GM20431 (cell line): Measurements from ENCODE around the gene SPHK1.

Source experiments
- in situ Hi-C: fragments of 300-500 bp; cut with MseI, MboI; formaldehyde crosslinking; loops from one replicate; pipeline ENCODE4 v1.15.0; 2020; ENCODE audit warnings: low sequenced_read_pairs; ENCODE audit not compliant: unreplicated experiment

The SPHK1 gene

DNA sequence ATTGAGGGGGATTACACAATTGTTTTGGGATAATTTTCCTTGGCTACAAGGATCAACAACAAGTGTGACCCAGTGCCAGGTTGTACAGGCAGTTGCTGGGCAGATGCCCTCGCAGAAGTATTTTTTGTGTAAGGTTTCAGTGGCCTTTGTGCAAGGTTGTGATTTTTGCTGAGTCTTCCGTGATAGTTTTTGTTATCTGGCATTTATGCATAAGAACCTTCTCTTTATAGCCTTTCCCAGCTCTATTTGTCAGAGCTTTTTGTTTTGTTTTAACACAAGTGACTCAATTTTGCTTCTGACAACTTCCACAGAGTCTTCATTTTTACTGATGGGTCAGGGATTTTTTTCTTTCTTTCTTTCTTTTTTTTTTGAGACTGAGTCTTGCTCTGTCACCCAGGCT lies 23.9 kb upstream of the SPHK1 start:
- in situ Hi-C loops, result no loop called here

DNA sequence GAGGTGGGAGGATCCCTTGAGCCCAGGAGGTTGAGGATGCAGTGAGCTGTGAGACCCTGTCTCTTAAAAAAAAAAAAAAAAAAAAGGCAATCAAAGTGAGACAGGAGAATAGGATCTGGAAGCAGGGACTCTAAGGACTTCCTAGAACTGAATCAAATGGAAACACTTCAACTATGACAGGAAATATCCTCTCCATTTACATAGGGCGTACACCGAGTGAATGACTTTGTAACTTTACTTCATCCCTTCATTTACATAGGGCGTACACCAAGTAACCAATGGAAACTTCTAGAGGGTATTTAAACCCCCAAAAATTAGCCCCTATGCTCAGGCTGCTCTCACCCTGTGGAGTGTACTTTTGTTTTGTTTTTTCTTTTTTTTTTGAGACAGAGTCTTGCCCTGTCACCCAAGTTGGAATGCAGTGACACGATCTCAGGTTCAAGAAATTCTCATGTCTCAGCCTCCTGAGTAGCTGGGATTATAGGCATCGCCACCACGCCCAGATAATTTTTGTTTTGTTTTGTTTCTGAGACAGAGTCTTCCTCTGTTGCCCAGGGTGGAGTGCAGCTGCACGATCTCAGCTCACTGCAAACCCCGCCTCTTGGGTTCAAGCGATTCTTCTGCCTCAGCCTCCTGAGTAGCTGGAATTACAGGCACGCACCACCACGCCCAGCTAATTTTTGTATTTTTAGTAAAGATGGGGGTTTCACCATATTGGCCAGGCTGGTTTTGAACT lies 21.1 kb upstream of the SPHK1 start:
- in situ Hi-C loops, result no loop called here

DNA sequence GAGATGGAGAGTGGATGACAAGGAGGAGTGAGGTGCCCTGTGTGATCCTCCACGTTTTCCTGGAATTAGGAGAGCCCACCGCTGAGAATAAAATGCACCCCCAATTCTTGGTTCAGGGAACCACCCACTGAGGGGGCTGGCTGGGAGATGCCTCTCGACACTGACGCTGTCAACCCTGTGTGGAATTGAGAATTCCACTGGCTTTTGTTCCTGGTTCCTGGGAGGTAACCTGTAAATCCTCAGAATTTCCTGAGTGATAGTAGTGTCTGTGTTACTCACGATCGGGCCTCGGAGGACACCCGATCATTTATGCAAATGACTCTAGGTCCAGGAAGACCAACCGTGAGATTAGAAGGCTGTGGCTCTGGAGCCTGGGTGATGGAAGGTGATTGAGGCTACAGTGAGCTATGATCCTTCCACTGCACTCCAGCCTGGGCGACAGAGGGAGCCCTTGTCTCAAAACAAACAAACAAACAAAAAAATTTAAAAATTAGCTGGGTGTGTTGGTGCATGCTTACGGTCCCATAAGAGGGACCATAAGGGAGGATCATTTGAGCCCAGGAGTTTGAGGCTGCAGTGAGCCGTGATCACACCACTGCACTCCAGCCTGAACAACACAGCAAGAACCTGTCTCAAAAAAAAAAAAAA lies 19.0 kb upstream of the SPHK1 start:
- in situ Hi-C loops, result no loop called here

DNA sequence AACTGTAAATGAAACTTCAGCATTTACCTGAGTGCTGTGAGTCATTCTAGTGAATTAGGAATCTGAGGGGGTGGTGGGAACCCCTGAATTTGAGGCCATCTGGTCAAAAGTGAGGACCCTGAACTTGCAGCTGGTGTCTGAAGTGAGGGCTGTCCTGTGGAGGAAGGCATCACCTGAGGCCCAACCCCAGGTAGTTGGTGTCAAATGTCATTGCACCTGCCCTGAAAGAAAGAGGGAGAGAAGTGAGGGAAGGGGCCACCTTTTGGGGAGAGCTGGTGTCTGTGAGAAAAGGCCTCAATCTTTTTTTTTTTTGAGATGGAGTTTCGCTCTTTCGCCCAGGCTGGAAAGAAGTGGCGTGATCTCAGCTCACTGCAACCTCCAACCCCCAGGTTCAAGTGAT lies 18.2 kb upstream of the SPHK1 start:
- in situ Hi-C loops, result no loop called here

DNA sequence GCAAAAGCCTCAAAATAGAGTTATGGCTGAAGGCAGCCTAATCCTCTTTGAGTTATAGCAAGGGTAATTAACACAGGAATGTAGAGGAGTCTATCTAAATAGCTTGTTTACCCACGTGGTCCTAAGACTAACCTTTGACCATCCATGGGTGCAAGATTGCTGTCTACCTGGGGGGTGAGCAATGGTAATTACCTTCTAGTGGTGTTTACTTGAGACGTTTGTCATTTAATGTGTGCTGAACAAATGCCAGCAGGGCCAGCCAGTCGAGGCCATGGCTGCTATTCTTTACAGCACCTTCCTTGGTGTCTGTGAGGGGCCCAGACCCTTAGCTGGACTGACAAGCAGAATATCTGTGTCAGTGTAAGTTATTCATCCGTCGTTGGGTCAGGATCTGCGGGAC lies 16.8 kb upstream of the SPHK1 start:
- in situ Hi-C loops, result no loop called here

DNA sequence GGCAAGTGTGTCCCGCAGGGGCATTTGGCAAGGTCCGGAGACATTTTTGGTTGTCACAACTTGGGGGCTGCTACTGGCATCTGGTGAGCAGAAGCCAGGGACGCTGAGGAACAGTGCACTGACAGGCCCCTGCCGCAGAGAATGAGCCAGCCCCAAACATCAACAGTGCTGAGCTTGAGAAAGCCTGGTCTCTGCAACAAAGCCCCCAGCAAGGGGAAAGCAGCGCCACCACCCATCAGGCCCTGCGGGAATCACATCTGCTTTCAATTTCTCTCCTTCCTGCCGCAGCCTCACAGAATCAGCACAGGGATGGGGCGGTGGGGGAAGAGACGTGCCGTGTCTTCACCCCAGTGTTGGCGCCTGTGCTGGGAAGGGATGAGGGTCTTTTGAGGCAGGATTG lies 15.9 kb upstream of the SPHK1 start:
- in situ Hi-C loops, result no loop called here

DNA sequence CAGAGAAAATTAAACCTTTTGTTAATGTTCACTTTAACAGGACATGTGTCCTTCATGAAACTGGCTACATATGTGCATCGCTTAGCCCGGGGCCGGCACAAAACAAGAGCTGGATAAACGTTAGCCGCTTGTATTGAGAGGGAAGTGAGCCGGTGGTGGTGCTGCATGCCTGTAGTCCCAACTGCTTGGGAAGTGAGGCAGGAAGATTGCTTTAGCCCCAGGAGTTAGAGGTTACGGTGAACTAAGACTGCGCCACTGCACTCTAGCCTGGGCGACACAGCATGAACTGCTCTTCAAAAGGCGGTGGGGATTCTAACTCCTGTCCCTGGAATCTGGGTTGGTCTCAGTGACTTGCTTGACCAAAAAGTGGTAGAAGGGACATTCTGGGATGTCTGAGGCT lies 15.0 kb upstream of the SPHK1 start:
- in situ Hi-C loops, result no loop called here

DNA sequence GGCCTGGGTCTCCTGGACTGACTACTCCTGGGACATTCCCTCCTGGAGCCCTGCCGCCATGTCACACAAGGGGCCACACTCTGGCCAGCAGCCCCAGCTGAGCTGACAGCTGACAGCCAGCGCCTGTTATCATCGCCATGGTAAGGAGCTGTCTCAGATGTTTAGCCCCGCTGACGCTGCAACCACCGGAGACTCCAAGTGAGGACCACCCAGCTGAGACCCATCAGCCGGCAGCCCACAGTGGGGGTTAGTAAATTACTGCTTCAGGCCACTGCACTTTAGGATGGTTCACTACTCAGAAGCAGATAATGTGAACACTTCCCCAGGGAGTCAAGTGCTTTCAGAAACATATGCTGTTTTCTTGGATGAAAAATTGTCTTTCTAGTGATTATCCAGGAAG lies 14.6 kb upstream of the SPHK1 start:
- in situ Hi-C loops, result no loop called here

DNA sequence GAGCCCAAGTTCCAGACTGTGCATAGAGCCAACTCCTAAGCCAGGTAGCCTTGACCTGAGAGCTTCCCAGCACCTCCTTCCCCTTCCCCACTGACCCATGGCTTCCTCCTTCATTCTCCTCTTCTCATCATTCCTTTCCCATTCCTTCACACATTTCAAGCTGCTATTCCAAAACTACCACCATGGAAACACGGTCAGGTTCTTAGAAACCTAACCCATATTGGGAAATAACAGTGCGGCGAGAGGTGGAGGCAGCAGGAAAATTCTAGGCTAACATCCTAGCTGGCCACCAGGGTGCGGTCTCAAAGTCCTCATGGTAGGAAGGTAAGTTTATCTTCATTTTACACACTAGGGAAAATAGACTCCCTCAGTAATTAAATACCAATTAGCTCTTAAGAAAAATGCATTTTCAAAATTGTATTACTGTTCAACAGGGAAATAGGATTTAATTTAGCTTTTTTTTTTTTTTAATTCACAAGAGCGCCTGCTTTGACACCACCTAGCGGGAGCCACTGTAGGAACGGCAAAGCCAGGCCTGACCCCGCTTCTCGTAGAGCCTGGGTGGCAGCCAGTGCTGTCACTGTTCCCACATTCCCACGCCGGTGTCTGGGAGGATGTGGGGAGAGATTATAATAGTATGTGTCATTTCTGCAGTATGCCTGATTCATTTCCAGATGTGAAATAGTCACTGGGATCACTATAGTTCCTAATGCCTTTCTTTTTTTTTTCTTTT lies 14.0 kb upstream of the SPHK1 start:
- in situ Hi-C loops, result no loop called here

DNA sequence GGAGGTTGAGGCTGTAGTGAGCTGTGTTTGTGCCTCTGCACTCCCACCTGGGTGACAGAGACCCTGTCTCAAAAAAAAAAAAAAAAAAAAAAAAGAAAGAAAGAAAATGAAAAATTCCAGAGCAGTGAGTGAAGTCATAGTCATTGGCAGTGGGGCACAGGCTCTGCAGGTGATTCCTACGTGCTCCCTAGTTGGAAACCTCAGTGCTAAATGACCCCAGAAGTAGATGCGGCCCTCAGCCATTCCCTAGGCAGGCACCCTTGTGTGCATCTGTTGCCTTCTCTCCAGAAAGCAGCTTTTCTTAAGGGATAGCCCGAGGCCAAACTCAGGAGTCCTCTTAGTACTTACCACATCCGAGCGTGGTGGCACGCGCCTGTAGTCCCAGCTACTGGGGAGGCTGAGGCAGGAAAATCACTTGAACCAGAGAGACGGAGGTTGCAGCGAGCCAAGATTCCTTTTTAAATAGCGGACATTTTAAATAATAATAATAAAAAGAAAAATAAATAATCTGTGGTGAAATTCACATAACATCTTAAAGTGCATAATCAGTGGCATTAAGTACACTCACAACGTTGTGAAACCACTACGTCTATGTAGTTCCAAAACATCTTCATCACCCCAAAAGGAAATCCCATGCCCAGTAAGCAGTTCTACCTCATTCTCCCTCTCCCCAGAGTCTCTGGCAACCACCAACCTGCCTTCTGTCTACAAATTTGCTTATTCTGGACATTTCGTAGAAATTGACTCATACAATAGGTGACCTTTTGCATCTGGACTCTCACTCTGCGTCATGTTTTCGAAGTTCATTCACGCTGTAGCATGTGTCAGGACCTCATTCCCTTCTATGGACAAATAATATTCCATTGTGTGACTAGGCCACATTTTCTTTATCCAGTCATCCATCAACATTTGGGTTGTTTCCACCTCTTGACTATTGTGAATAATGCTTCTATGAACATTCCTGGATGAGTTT lies 12.5 kb upstream of the SPHK1 start:
- in situ Hi-C loops, result no loop called here

DNA sequence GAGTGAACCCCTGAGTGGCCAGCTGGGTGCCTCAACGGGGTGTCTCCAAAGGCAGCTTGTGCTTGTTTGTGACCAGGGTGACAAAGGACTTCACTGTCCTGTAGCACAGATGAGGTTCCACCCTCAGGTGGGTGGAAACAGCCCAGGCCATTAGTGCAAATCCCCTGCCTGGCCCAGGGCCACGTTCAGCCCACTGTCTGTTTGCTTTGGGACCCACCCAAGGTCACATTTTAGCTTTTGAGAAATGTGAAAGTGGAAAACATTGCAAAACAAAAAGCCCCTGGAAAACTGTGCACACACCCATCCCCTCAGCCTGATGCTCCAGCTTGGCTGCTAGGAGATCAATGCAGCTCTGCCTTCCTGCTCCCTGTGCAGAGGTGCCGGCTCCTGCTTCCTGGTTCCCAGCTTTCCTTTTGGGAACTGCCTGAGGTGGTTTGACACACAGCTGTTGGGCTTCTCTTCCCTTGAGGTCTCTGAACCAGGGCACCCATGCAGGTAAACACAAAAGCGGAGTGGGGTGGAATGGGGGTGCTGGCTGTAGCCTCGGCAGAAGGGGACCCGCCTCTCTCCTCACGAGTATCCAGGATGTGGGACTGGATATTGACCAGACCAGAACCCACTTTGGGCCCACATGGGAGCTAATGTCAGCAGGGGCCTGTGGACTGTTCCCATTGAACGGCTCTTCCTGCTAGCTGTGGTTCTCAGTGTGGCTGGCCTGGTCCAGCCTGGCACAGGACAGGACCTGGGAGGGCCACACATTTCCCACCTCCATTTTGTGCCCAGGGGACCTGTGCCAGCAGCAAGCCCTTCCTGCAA lies 7.9 kb upstream of the SPHK1 start:
- in situ Hi-C loops, result no loop called here

DNA sequence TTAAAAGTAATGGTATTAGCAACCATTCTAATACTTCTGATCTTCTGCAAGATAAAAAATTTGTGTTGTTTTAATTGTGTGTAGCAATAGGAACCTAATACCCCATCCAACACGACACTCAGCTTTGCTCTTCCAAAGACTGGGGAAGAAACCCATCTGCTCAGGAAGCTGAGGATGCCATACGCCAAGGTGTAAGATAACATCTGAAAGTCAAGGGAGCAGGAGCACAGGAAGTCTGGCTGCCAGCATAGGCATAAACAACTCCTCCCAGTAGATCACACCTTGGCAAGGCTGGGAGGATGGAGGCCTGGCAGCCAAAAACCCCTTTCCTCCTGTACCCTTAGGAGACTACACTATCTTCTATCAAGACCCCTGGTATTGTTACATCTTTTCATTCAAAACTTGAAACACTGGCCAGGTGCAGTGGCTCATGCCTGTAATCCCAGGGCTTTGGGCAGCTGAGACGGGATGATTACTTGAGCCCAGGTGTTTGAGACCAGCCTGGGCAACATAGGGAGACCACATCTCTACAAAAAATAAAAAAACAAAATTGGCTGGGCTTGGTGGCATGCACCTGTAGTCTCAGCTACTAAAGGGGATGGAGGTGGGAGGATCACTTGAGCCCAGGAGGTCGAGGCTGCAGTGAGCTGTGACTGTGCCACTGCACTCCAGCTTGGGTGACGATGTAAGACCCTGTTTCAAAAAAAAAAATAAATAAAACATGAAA lies 5.7 kb upstream of the SPHK1 start:
- in situ Hi-C loops, result no loop called here

DNA sequence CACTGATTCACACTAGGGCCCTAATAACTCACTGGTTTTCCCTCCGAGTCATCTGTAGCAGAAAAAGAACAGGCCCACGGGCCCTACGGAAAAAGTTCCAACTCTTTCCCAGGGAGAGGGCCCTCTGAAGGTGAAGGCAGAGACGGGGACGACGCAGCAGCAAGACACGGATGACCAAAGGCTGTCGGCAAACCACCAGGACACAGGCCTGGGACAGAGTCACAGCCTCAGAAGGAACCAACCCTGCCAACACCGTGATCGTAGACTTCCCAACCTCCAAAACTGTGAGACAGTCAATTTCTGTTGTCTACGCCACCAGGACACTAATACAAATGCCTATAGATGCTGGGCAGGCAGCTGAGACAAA lies 5.2 kb upstream of the SPHK1 start:
- in situ Hi-C loops, result no loop called here

DNA sequence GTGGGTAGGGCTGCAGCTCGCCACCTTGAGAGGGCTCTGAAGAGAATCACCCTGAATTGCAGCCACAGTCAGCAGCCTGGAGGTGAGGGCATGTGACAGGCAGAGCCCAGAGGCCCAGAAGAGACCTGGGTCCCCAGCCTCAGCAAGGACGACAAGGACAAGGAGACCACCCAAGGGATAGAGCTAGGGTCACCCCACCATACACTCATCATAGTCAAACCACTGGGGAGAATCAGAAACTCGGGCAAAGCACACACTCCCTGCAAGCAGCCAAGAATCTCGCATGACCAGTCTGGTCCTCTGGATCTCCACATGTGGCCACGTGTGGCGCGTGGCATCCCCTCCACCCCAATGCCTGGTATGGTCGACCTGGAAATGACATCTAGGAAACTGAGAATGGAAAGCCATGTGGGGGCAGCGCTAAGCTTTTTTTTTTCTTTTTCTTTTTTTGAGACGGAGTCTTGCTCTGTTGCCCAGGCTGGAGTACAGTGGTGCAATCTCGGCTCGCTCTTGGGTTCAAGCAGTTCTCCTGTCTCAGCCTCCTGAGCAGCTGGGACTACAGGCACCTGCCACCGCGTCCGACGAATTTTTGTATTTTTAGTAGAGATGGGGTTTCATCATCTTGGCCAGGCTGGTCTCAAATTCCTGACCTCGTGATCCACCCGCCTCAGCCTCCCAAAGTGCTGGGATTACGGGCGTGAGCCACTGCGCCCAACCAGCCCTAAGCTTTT lies 4.6 kb upstream of the SPHK1 start:
- in situ Hi-C loops, result no loop called here

DNA sequence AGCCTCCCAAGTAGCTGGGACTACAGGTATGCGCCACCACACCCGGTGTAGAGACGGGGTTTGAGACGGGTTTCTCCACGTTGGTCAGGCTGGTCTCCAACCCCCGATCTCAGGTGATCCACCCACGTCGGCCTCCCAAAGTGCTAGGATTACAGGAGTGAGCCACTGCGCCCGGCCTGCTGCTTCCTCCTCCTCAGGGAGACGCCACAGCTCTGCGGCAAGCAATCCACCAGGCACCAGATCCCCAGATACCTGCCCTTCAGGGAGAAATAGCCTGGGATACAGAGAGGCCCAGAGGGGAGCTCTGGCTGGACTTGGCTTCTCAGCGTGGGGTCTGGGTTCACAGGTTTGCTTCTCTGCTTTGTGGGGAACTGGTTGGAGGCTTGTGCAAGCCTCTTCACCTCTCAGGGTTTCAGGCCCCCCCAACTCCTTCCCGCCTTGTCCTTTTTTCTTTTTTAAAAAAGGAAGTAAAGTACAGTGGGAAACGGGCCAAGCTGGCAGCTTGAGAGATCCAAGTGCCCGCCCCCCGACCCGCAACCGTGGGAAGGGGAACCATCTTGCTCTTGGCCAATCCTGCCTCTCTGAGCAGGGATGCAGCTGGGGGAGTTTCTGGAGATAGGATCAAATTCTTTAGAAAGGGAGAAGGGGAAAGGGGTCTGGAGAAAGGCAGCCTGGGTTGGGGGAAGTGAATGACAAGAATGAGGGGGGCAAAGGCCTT lies 2.6 kb upstream of the SPHK1 start:
- in situ Hi-C loops, result no loop called here

DNA sequence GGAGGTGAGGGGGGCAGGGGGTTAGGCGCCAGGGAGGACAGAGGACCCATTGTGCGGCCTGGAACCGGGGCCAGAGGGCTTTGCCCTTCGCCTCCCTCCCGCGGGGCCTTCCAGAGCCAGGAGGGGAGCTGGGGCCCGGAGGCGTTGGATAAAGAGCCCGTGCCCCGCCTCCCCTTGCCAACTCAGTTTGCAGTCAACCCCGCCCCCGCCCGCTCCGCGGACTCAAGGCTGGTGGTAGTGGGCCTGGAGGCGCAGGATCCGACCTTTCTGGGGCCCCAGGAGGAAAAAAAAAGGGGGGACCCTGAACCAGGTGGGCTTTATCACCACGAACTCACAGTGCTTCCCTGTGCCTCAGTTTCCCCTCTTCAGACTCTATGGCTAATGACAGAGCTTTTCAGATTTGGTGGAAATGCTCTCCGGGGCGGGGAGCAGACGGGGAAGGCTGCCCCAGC lies 2.0 kb upstream of the SPHK1 start:
- in situ Hi-C loops, result no loop called here

DNA sequence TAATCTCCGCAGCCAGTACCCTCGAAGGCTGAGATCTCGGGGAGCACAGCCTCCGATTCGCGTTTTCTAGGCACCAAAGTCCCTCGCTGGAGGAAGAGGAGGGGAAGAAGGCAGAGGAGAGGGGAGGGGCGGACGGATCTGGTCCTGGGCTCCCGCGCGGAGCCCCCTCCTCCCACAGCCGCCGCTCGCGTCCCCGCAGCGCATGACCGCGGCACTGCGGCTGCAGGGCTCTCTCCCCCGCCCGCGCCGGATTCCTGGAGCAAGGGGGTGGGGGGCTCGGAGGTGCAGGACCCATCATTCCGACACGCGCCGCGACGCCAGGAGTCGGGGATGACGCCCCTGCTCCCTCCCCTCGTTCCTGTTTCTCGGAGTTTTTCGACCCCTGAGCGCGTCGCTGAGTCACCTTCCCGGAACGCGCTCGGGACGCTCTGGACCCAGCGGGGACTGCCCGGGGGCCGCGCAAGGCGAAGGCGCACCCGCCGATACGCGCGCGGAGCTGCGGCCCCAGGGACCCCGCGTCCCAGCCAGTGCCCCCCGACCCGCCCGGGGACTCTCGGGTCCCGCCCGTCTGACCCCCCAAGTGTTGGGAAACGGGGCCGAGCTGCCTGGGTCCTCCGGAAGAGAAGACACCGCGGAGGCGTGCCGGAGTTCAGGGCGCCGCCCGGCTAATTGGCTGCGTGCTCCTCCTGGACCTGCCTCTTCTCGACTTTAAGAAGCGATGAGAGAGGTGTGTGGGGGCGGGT lies 1.4 kb upstream of the SPHK1 start:
- in situ Hi-C loops, result no loop called here
